GM04504 (cell line): Measurements from ENCODE around the gene TBX2.
"Not testable (repeated sequence)": the region's sequence is repeated elsewhere in the genome, so short reads cannot be mapped to it uniquely, and the experiment has no call there.

Experiments
- DNase-seq: peaks from one replicate; pipeline ENCODE4 v3.0.0-alpha.2; 2012; ENCODE audit warnings: low read depth

Gene TBX2

DNA sequence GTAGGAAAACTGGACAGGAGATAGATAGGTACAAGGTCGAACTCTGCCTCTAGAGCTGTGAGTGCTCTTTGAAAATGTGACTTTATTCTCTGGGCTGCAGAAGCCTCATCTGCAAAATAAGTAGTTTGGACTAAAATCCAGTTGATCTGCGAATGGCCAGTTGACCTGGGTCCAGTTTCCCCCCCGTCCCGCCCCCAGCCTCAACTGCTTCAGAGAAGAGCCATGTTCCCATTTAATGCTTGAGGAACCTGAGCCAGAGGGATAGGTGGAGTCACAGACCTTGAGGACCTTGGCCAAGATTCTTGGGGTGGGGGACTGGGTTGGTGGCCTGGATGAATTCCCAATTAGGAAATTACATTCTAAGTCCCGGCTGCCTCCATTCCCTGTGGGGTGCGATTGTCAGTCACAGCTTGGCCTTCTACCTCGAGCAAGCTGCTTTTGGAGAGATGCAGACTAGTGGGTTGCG is 14.1 kb downstream of the TBX2 start:
- DNase-seq = no peak

- no peak for DNase-seq
These were observed 14.7 kb downstream of the TBX2 start for GRCh38 chr17:61414141-61414935.

DNA sequence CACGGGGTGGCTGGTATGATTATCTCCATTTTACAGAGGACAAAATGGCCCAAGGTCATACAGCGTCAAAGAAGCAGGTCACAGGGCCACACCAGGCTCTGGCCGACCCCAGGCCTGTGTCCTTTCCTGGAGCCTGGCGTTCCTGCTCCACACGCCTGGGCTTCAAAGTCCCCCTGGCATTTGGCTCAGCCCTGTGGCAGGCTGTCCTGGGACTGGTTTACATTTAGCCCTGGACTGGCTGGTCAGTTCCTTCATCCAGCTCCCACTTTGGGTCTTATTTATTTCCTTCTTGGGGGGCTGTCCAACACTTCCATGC is 15.3 kb downstream of the TBX2 start:
- DNase-seq = no peak

DNA sequence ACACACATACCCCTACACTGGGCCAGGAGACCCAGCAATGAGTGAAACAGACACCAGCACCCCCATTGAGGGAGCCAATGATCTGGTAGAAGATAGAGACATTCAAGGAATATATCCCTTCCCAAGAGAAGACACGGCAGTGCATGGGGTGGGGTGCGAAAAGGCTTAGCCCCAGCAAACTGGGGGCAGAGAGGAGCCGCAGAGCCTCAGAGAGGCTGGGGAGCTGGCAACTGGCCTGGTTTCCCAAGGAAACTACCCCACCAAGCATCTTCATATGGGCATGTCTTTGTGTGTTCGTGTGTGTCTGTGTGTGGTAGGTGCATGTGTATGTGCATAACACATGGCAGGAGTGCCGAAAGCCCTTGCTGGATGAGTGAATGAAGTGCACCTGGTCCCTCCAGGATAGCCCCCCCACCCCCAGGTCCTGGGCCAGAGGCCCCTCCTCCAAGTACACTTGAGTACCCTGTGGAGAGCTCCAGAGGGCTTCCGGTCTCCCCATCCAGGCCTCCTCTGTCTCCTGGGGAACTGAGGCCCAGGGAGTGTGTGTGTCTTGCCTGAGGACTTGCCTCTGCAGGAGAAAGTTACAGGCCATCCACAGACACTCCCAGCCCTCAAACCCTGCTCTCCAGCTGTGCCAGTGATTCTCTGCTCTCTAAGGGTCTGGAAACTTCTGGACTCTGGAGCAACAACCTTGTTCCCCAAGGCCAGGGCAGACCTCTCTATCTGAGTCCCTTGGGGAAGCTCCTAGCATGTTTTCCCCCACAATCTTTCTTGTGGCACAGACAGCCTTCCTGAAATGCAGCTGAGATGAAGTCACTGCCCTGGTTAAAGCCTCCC is 15.9 kb downstream of the TBX2 start:
- no peak for DNase-seq

DNA sequence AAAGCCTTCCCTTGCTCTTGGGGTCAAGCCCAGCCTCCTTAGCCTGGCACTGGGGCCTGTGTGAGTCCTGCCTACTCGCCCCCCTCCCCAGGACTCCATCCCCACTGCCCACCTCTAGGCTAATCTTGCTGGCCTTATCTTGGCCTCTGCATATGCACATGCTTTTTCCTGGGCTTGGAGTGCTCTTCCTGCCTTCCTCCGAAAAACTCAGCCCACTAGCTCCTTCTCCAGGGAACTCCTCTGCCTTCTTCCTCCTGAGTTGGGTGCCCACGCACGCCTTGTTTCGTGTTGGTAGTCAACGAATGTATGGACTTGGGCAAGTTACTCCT is 16.5 kb downstream of the TBX2 start:
- no peak for DNase-seq

- peak; percentile 71 for DNase-seq
These were observed 17.1 kb downstream of the TBX2 start for GRCh38 chr17:61416540-61417363.

DNA sequence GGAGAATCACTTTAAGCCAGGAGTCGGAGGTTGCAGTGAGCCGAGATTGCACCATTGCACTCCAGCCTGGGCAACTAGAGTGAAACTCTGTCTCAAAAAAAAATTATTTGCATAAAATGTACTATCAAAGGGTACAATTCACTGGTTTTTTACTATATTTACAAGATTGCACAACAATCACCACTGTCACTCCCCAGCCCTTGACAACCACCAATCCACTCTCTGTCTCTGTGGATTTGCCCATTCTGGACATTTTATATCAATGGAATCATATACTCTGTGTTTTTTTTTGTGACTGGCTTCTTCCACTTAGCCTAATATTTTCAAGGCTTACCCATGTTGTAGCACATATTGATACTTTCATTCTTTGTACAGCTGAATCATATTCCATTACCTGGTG is 18.8 kb downstream of the TBX2 start:
- DNase-seq = no peak

DNA sequence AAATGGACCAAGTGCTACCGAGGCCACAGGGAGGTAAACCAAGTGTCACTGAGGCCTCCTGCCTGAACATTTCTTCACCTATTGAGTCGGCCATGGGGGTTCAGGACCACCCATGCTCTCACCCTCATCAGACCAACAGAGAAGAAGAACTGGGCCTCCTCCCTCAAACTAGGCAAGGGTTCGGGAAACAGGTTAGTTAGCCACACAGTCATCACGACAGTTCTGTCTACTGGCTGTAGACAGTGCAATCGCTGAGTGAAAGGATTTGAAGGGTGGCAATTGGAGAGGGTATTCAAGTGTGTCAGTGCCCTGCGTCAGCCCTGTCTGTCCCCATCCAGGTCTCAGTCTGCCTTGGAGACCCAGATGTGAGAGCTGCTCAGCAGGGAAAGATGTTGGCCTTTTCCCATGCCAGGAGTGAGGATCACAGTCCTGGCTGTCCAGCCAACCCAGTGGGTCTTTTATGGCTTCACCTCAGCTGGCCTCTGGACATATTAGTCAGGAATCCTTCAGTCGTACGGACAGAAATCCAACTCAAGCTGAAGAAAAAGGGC is 19.9 kb downstream of the TBX2 start:
- no peak for DNase-seq

- no peak for DNase-seq
These were observed 20.4 kb downstream of the TBX2 start for GRCh38 chr17:61420052-61420451.

DNA sequence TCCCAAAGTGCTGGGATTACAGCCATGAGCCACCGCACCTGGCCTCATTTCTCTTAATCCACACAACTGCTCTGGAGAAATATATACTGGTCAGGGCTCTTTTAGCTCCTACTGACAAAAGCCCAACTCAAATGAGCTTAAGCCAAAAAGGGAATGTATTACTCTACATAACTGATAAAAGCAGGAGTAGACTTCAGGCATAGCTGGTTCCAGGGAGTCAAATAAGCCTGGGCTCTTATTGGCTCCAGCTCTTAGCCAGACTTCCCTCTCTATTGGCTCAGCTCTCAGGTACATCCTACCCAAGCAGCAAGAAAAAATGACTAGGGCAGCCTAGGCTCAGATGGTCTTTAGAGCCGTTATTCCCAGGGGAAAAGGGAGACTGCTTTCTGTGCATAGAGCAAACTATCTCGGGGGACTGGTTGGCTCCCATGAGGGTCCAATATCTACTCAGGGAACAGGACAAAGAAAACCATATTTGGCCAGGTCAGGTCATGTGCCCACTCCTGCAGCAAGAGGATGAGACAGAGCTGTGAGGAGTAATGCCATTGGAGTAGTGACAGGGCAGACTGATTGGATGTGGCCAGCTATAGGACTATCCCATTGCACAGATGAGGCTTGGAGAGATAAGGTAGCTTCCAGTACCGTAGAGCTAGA is 21.2 kb downstream of the TBX2 start:
- no peak for DNase-seq

DNA sequence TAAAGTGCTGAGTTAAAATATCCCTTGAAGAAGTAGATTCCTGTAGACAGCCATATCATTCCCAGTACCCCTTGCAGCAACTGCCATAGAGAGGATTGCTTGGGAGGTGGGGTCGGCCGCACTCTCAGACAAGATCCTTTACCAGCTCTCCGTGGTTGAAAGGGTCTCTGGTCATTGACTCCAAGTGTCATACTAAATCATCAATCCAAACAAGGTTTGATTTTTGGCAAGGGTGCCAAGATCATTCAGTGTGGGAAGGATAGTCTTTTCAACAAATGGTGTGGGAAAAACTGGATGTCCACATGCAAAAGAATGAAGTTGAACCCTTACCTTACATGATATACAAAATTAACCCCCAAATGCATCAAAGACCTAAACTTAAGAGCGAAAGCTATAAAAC is 21.8 kb downstream of the TBX2 start:
- no peak for DNase-seq

- DNase-seq = no peak
These were observed 22.6 kb downstream of the TBX2 start for GRCh38 chr17:61422116-61422799.

- DNase-seq = no peak
These were observed 23.2 kb downstream of the TBX2 start for GRCh38 chr17:61422869-61423268.

GRCh38 chr17:61423967-61424649 is 24.5 kb downstream of the TBX2 start:
- no peak for DNase-seq

DNA sequence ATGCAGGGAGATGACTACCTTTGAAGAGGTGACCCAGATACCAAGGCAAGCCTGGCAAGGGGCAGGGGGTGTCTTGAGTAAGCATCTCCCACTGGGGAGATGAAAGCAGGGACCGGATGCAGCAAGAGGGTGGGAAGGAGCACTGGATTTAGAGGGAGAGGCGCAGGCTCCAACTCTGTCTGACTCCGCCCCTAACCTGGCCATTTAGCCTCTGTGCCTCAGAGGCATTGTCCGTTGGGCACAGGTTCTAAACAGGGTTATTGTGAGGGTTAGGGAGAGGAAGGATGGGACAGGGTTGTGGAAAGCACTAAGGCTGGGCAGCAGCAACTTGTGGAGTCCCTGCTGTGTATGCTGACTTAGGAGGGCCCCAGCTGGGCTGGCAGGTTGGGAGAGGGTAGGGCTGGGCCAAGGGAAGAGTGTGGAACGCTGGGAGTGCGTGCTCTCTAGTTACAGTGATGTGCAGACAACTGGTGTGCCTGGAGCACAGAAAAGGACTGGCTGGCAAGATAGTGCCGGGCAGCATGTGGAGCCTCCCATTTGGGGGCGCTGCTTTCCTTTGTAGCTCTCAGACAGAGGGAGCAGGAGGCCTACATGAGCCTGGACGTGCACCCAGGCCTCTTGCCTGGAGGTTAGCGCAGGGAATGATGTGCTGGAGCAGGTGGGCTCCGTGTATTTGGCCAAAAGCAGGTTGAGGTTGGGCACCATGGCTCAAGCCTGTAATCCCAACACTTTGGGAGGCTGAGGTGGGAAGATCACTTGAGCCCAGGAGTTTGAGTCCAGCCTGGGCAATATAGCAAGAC is 26.2 kb downstream of the TBX2 start:
- DNase-seq = no peak

GRCh38 chr17:61426482-61427304 is 27.1 kb downstream of the TBX2 start:
- DNase-seq = no peak

DNA sequence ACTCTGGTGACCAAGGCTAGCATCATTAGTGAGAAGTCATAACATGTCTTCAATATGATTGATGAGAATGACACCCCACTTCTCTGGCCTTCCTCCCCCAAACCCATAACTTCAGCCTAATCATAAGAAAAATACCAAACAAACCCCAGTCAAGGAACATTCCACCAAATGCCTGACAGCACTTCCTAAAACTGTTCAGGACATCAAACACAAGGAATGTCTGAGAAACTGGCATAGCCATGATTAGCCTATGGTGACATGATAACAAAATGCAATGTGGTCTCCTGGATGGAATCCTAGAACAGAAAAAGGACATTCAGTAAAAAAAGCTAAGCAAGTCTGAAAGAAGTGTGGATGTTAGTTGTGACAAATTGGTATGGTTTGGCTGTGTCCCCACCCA is 27.9 kb downstream of the TBX2 start:
- no peak for DNase-seq

DNA sequence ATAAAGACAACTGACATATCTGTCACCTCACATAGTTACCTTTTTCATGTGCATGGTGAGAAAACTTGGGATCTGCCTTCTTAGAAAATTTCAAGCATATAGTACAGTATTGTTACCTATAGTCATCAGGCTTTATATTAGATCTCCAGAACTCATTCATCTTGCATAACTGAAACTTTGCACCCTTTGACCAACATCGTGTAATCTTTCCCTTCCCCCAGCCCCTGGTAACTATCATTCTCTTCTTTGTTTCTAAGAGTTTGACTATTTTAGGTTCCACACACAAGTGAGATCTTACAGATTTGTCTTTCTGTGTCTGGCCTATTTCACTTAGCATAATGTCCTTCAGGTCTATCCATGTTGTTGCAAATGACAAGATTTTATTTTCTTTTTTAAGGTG is 29.6 kb downstream of the TBX2 start:
- no peak for DNase-seq

DNA sequence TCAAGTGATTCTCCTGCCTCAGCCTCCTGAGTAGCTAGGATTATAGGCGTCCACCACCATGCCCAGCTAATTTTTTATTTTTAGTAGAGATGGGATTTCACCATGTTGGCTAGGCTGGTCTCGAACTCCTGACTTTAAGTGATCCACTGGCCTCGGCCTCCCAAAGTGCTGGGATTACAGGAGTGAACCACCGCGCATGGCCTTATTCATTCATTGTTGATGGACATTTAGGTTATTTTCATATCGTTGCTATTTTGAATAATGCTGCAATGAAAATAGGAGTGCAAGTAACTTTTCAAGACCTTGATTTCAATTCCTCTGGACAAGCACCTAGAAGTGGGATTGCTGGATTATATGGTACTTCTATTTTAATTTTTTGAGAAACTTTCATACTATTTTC is 30.2 kb downstream of the TBX2 start:
- DNase-seq = not testable (repeated sequence)
